Hepatocyte (in vitro differentiated cells): ENCODE data around the gene PDE11A. TPM values are rescaled to one million over a fixed set of nuclear protein-coding genes. Genes with fewer than 3 reads are reported as not detected.

Experiments
- DNase-seq: peaks from one replicate; pipeline ENCODE4 v3.0.0-alpha.2; 2016; ENCODE audit warnings: low spot score
- H2AFZ ChIP-seq: fragments of 200-600 bp; sonication (generic); 2 replicates; pipeline ENCODE4 v1.6.0; 2016; ENCODE audit warnings: antibody characterized with exemption, mild to moderate bottlenecking
- H3K27ac ChIP-seq: fragments of 200-600 bp; sonication (generic); 2 replicates; pipeline ENCODE4 v1.5.1; 2016; ENCODE audit warnings: mild to moderate bottlenecking
- H3K27me3 ChIP-seq: fragments of 200-600 bp; sonication (generic); 2 replicates; pipeline ENCODE4 v1.6.1; 2016
- H3K36me3 ChIP-seq: fragments of 200-600 bp; sonication (generic); replicated peaks from 2 replicates; pipeline ENCODE4 v1.5.1; 2016; ENCODE audit warnings: low read depth; ENCODE audit not compliant: insufficient read depth
- H3K4me1 ChIP-seq: fragments of 200-600 bp; sonication (generic); 2 replicates; pipeline ENCODE4 v1.5.1; 2016; ENCODE audit warnings: mild to moderate bottlenecking, moderate library complexity; ENCODE audit not compliant: insufficient read depth
- H3K4me2 ChIP-seq: fragments of 200-600 bp; sonication (generic); 2 replicates; pipeline ENCODE4 v1.6.0; 2016
- H3K4me3 ChIP-seq: fragments of 200-600 bp; sonication (generic); 2 replicates; pipeline ENCODE4 v1.5.1; 2016; ENCODE audit warnings: mild to moderate bottlenecking
- H3K79me2 ChIP-seq: fragments of 200-600 bp; sonication (generic); 2 replicates; pipeline ENCODE4 v1.6.0; 2017; ENCODE audit warnings: mild to moderate bottlenecking
- H3K9me2 ChIP-seq: fragments of 200-600 bp; sonication (generic); replicated peaks from 2 replicates; pipeline ENCODE4 v1.6.0; 2017; ENCODE audit warnings: mild to moderate bottlenecking; ENCODE audit not compliant: insufficient read depth
- H3K9me3 ChIP-seq: fragments of 200-600 bp; sonication (generic); 2 replicates; pipeline ENCODE4 v1.5.1; 2016; ENCODE audit warnings: low read depth, mild to moderate bottlenecking
- H4K20me1 ChIP-seq: fragments of 200-600 bp; sonication (generic); 2 replicates; pipeline ENCODE4 v1.6.0; 2016; ENCODE audit warnings: mild to moderate bottlenecking; ENCODE audit not compliant: insufficient read depth, poor library complexity, severe bottlenecking
- CTCF ChIP-seq: fragments of 200-600 bp; sonication (generic); IDR thresholded peaks from 2 replicates; pipeline ENCODE4 v1.5.1; 2016; ENCODE audit warnings: antibody characterized with exemption, mild to moderate bottlenecking; ENCODE audit not compliant: poor library complexity
- EZH2 ChIP-seq: fragments of 200-600 bp; sonication (generic); IDR thresholded peaks from 2 replicates; pipeline ENCODE4 v1.6.1; 2016; ENCODE audit warnings: antibody characterized with exemption, mild to moderate bottlenecking, borderline replicate concordance
- EZH2phosphoT487 ChIP-seq: fragments of 200-600 bp; sonication (generic); IDR thresholded peaks from one replicate; pipeline ENCODE4 v1.6.1; 2018; ENCODE audit warnings: antibody characterized with exemption, mild to moderate bottlenecking, low read depth, moderate library complexity; ENCODE audit not compliant: unreplicated experiment, severe bottlenecking
- WGBS: methylation state at CpG from one replicate; pipeline ENCODE4 v1.1.6; 2016; ENCODE audit warnings: low lambda C conversion rate; ENCODE audit errors: missing lambda C conversion rate; 5-methylcytosine and 5-hydroxymethylcytosine counted together
- polyA plus RNA-seq: library from polyadenylated mRNA; unstranded; fragments of >200 nt; fragmentation: Nextera tagmentation; extraction: Ambion mirVana; gene quantifications from 2 replicates; pipeline ENCODE4 v1.2.1, GENCODE V29; 2016
- total RNA-seq: library from RNA; depleted of rRNA; stranded (reverse); fragments of >200 nt; gene quantifications from 2 replicates; pipeline ENCODE4 v1.2.3, GENCODE V29; 2014

PDE11A gene
- 1.9 and 2.2 TPM in 2 replicates for total RNA-seq
- polyA plus RNA-seq, result 0.39 and 0.71 TPM in 2 replicates

GRCh38 chr2:178072383-178073301, at the start of gene PDE11A:
Gene PDE11A, minus strand, starts transcription at chr2:178072777. Its CDS starts 340 bp downstream, at chr2:178072437.
- Histone ChIP-seq H3K4me1 (peaks cover 10% of the 10 kb centered on the region), H3K9me3 (no peaks in the 10 kb centered on the region), H3K27me3 (no peaks in the 10 kb centered on the region), H3K9me2 (no peaks in the 10 kb centered on the region), H4K20me1 (no peaks in the 10 kb centered on the region), H3K36me3 (no peaks in the 10 kb centered on the region), H3K27ac (peak within 1 kb of the TSS; percentile 81), H3K79me2 (no peaks in the 10 kb centered on the region), H2AFZ (peak within 1 kb of the TSS; percentile 74), H3K4me3 (peak within 1 kb of the TSS; percentile 34), H3K4me2 (peak within 1 kb of the TSS; percentile 80)
- WGBS, result 2% methylated on average over 44 of the region's 44 CpGs
- peak; percentile 93 for DNase-seq
- TF ChIP-seq EZH2phosphoT487 (no peak), CTCF (no peak), EZH2 (no peak)

GRCh38 chr2:178119179-178119922, 46.8 kb upstream of the PDE11A start:
- DNase-seq, result no peak
- Histone ChIP-seq H3K79me2 (peaks cover 3% of the 10 kb centered on the region), H3K4me2 (no peak overlapping the region), H3K9me2 (no peaks in the 10 kb centered on the region), H3K9me3 (no peaks in the 10 kb centered on the region), H3K4me3 (no peak overlapping the region), H3K27me3 (no peaks in the 10 kb centered on the region), H3K4me1 (no peaks in the 10 kb centered on the region), H3K27ac (no peak overlapping the region), H4K20me1 (no peaks in the 10 kb centered on the region), H2AFZ (no peak overlapping the region), H3K36me3 (peaks cover 4% of the 10 kb centered on the region)
- 100% methylated on average over 3 of the region's 3 CpGs for WGBS
- no peak for TF ChIP-seq EZH2phosphoT487
- no peak for TF ChIP-seq CTCF
- no peak for TF ChIP-seq EZH2

GRCh38 chr2:178117725-178118124, 45.1 kb upstream of the PDE11A start:
- H3K4me2 ChIP-seq, result no peak overlapping the region
- peaks cover 15% of the 10 kb centered on the region for H3K79me2 ChIP-seq
- no peak overlapping the region for H3K4me3 ChIP-seq
- no peaks in the 10 kb centered on the region for H3K27me3 ChIP-seq
- H3K9me3 ChIP-seq, result no peaks in the 10 kb centered on the region
- no peaks in the 10 kb centered on the region for H3K9me2 ChIP-seq
- no peak overlapping the region for H2AFZ ChIP-seq
- H4K20me1 ChIP-seq, result no peaks in the 10 kb centered on the region
- H3K4me1 ChIP-seq, result peaks cover 5% of the 10 kb centered on the region
- TF ChIP-seq EZH2, result no peak
- no peak for TF ChIP-seq CTCF
- TF ChIP-seq EZH2phosphoT487, result no peak
- H3K27ac ChIP-seq, result no peak overlapping the region
- DNase-seq, result no peak
- H3K36me3 ChIP-seq, result peaks cover 4% of the 10 kb centered on the region
- WGBS, result 93% methylated on average over 1 of the region's 1 CpG
